ENCODE data around the gene RNF31.
"Not testable (repeated sequence)": the region's sequence is repeated elsewhere in the genome, so short reads cannot be mapped to it uniquely, and the experiment has no call there.

RNF31 gene

GRCh38 chr14:24198814-24199524 is 51.7 kb downstream of the RNF31 start:
- H3K4me3 ChIP-seq (ENCODE audit: control insufficient read depth, low read depth, low read length): no peak overlapping the region
- DNase-seq (ENCODE audit: low read depth): no peak
- no peak for TF ChIP-seq CTCF (IDR thresholded peaks at IDR 0.05; ENCODE audit: control insufficient read depth, insufficient read depth, low read depth, low read length, missing control alignments)

- not testable (repeated sequence) for H3K4me3 ChIP-seq (ENCODE audit: control insufficient read depth, low read depth, low read length); DNase-seq (ENCODE audit: low read depth)
Measured at GRCh38 chr14:24202538-24202937, 55.2 kb downstream of the RNF31 start.

- DNase-seq (ENCODE audit: low read depth); H3K4me3 ChIP-seq (ENCODE audit: control insufficient read depth, low read depth, low read length): not testable (repeated sequence)
Measured at GRCh38 chr14:24203249-24203886, 56.1 kb downstream of the RNF31 start.

- H3K4me3 ChIP-seq (ENCODE audit: control insufficient read depth, low read depth, low read length): no peak overlapping the region
- no peak for TF ChIP-seq CTCF (IDR thresholded peaks at IDR 0.05; ENCODE audit: control insufficient read depth, insufficient read depth, low read depth, low read length, missing control alignments)
- DNase-seq (ENCODE audit: low read depth): no peak
Measured at GRCh38 chr14:24204163-24205146, 57.2 kb downstream of the RNF31 start.

GRCh38 chr14:24206260-24207103 is 59.2 kb downstream of the RNF31 start:
- DNase-seq (ENCODE audit: low read depth): no peak
- TF ChIP-seq CTCF (IDR thresholded peaks at IDR 0.05; ENCODE audit: control insufficient read depth, insufficient read depth, low read depth, low read length, missing control alignments): no peak
- H3K4me3 ChIP-seq (ENCODE audit: control insufficient read depth, low read depth, low read length): no peak overlapping the region

- H3K4me3 ChIP-seq (ENCODE audit: control insufficient read depth, low read depth, low read length): no peak overlapping the region
Measured at GRCh38 chr14:24207104-24207551, 59.8 kb downstream of the RNF31 start.

More at GRCh38 chr14:24207104-24207551, 59.8 kb downstream of the RNF31 start:
- no peak for TF ChIP-seq CTCF (IDR thresholded peaks at IDR 0.05; ENCODE audit: control insufficient read depth, insufficient read depth, low read depth, low read length, missing control alignments)
- DNase-seq (ENCODE audit: low read depth): no peak

Measured in AG09309 (cell line).